Glutamatergic neuron (in vitro differentiated cells): ENCODE measurements around the gene TEKT5. TPM values are rescaled to one million over a fixed set of nuclear protein-coding genes. Genes with fewer than 3 reads are reported as not detected.

ENCODE experiments used
- DNase-seq: peaks from one replicate; pipeline ENCODE4 v3.0.0; 2022
- H3K27ac Mint-ChIP-seq: one replicate; pipeline ENCODE4 v1.8.0; 2020; ENCODE audit warnings: mild to moderate bottlenecking, mixed read lengths, inconsistent platforms; ENCODE audit not compliant: unreplicated experiment
- H3K27me3 Mint-ChIP-seq: one replicate; pipeline ENCODE4 v1.8.0; 2020; ENCODE audit warnings: mild to moderate bottlenecking, moderate library complexity, mixed read lengths, inconsistent platforms; ENCODE audit not compliant: unreplicated experiment
- H3K36me3 Mint-ChIP-seq: one replicate; pipeline ENCODE4 v1.8.0; 2020; ENCODE audit warnings: mild to moderate bottlenecking, mixed read lengths, inconsistent platforms; ENCODE audit not compliant: unreplicated experiment
- H3K4me1 Mint-ChIP-seq: one replicate; pipeline ENCODE4 v1.8.0; 2020; ENCODE audit warnings: mild to moderate bottlenecking, low read depth, mixed read lengths, inconsistent platforms; ENCODE audit not compliant: unreplicated experiment
- H3K4me3 Mint-ChIP-seq: one replicate; pipeline ENCODE4 v1.8.0; 2020; ENCODE audit warnings: mild to moderate bottlenecking, mixed read lengths, inconsistent platforms; ENCODE audit not compliant: unreplicated experiment
- H3K9me3 Mint-ChIP-seq: one replicate; pipeline ENCODE4 v1.8.0; 2020; ENCODE audit warnings: mild to moderate bottlenecking, moderate library complexity, mixed read lengths, inconsistent platforms; ENCODE audit not compliant: unreplicated experiment
- CTCF ChIP-seq: fragments of 200-600 bp; sonication (generic); IDR thresholded peaks from one replicate; pipeline ENCODE4 v1.5.0; 2021; ENCODE audit not compliant: partially characterized antibody, unreplicated experiment
- total RNA-seq: library from RNA; stranded (reverse); fragmentation: NEBNext Ultra II Directional; extraction: Animal tissue kit (Norgen Biotek cat#: 25700); gene quantifications from one replicate; pipeline ENCODE4 v1.2.1, GENCODE V29; 2021; ENCODE audit not compliant: unreplicated experiment

Gene TEKT5
- total RNA-seq, 1 donor from 2014 or later = not detected

- Mint-ChIP-seq H3K36me3 (no peaks in the 10 kb centered on the region), H3K27ac (no peak overlapping the region), H3K9me3 (no peaks in the 10 kb centered on the region), H3K4me1 (no peaks in the 10 kb centered on the region), H3K4me3 (no peak overlapping the region), H3K27me3 (no peaks in the 10 kb centered on the region)
- DNase-seq = no peak
- no peak for TF ChIP-seq CTCF
Measured at GRCh38 chr16:10699756-10700155, 5.0 kb upstream of the TEKT5 start.

GRCh38 chr16:10694306-10694705, 424 bp downstream of the TEKT5 start:
- no peaks in the 10 kb centered on the region for H3K27me3 Mint-ChIP-seq
- H3K4me3 Mint-ChIP-seq = no peak overlapping the region
- no peaks in the 10 kb centered on the region for H3K4me1 Mint-ChIP-seq
- no peak for DNase-seq
- H3K27ac Mint-ChIP-seq = no peak overlapping the region
- H3K36me3 Mint-ChIP-seq = peaks cover 5% of the 10 kb centered on the region
- TF ChIP-seq CTCF = no peak
- peaks cover 3% of the 10 kb centered on the region for H3K9me3 Mint-ChIP-seq

GRCh38 chr16:10693889-10694288, 841 bp downstream of the TEKT5 start:
- H3K4me3 Mint-ChIP-seq = no peak overlapping the region
- no peak overlapping the region for H3K27ac Mint-ChIP-seq
- no peak for TF ChIP-seq CTCF
- H3K36me3 Mint-ChIP-seq = peaks cover 5% of the 10 kb centered on the region
- H3K27me3 Mint-ChIP-seq = no peaks in the 10 kb centered on the region
- H3K4me1 Mint-ChIP-seq = no peaks in the 10 kb centered on the region
- peaks cover 3% of the 10 kb centered on the region for H3K9me3 Mint-ChIP-seq
- DNase-seq = no peak

GRCh38 chr16:10692470-10692869, 2.3 kb downstream of the TEKT5 start:
- no peak for TF ChIP-seq CTCF
- DNase-seq = no peak
- Mint-ChIP-seq H3K9me3 (peaks cover 3% of the 10 kb centered on the region), H3K36me3 (peaks cover 5% of the 10 kb centered on the region), H3K27me3 (no peaks in the 10 kb centered on the region), H3K4me3 (no peak overlapping the region), H3K27ac (no peak overlapping the region), H3K4me1 (no peaks in the 10 kb centered on the region)

GRCh38 chr16:10688726-10689125, 6.0 kb downstream of the TEKT5 start:
- H3K27me3 Mint-ChIP-seq = peaks cover 3% of the 10 kb centered on the region
- no peak for DNase-seq
- H3K4me3 Mint-ChIP-seq = no peak overlapping the region
- no peaks in the 10 kb centered on the region for H3K4me1 Mint-ChIP-seq
- H3K27ac Mint-ChIP-seq = no peak overlapping the region
- no peak for TF ChIP-seq CTCF
- peaks cover 10% of the 10 kb centered on the region for H3K36me3 Mint-ChIP-seq
- peaks cover 3% of the 10 kb centered on the region for H3K9me3 Mint-ChIP-seq
